Measurements from ENCODE around the gene TBRG4. TPM values are rescaled to one million over a fixed set of nuclear protein-coding genes. Genes with fewer than 3 reads are reported as not detected.

The TBRG4 gene
- total and polyA plus RNA-seq, 10 donors: 37.9 to 77.1 (median 57.9) TPM

DNA sequence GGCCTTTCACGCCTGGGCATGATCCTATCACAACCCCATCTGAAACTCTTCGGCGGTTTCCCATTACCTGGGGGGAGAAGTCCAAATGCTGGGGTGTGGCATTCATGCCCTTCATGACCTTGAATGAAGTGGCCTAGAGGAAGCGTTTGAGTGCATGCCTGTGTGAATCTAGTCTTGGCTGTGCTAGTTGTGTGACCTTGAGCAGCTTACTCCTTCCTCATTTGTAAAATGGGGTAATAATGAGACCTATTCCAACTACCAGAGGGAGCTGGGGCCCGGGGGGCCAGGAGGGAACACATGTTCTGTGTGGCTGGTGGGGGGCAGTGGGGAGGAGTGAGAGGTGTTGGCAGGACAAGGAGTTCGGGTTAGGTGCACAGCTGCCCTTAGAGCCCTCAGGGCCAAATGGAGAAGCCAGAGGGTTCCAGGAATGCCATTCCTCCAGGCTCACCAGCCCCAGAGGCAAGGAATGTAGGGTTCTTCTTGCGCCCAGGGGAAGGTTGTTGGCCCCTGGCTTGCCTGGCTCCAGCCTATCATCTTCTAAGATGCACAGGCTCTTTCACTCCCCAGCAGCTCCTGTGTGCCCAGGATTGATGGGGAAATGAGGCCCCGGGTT lies 21.3 kb upstream of the TBRG4 start:
- Histone ChIP-seq H3K36me3 (no peaks in the 10 kb centered on the region), H3K9me3 (no peaks in the 10 kb centered on the region), H3K4me3 (no peak overlapping the region), H3K27me3 (replicated peaks in 1 of 7) (no peaks in the 10 kb centered on the region), H3K27ac (no peak overlapping the region), H3K4me1 (peaks cover 0 to 11% (median 2%) of the 10 kb centered on the region in 6 donors)
- peak; percentile 52 for DNase-seq
- TF ChIP-seq, protein P1, sequence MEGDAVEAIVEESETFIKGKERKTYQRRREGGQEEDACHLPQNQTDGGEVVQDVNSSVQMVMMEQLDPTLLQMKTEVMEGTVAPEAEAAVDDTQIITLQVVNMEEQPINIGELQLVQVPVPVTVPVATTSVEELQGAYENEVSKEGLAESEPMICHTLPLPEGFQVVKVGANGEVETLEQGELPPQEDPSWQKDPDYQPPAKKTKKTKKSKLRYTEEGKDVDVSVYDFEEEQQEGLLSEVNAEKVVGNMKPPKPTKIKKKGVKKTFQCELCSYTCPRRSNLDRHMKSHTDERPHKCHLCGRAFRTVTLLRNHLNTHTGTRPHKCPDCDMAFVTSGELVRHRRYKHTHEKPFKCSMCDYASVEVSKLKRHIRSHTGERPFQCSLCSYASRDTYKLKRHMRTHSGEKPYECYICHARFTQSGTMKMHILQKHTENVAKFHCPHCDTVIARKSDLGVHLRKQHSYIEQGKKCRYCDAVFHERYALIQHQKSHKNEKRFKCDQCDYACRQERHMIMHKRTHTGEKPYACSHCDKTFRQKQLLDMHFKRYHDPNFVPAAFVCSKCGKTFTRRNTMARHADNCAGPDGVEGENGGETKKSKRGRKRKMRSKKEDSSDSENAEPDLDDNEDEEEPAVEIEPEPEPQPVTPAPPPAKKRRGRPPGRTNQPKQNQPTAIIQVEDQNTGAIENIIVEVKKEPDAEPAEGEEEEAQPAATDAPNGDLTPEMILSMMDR (IDR thresholded peaks at IDR 0.05 in 8 of 11, conservative IDR thresholded peaks at IDR 0.05 in 3 of 11): no peak
- intact Hi-C loops (cut with DNase I; ENCODE audit: low total_unique reads): loop anchor here (10.0 kb wide), 1 partner anchor 548 kb away; the partner anchor contains the start of gene TMED4
- 71 to 87% (median 80%) methylated on average over 8 of the region's 8 CpGs for WGBS, 5 donors

DNA sequence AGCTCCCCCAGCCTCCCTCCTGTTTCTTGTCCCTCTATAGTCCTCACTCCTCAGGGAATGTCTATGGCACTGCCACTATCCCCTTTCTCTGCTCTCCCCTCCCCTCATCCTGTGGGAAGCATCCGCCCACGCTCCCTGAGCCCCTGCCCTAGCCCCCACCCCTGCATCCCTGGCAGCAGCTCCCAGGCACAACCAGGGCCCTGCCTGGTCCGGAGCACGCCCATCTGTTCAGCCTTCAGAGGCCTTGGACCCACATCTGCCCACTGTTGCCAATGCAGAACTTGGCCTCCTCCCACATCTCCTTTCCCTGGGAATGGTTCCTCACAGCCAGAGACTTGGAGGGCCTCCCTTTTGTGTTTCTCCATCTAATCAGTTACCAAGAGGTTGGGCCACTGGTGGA lies 20.4 kb upstream of the TBRG4 start:
- DNase-seq: peak; percentile 49

DNA sequence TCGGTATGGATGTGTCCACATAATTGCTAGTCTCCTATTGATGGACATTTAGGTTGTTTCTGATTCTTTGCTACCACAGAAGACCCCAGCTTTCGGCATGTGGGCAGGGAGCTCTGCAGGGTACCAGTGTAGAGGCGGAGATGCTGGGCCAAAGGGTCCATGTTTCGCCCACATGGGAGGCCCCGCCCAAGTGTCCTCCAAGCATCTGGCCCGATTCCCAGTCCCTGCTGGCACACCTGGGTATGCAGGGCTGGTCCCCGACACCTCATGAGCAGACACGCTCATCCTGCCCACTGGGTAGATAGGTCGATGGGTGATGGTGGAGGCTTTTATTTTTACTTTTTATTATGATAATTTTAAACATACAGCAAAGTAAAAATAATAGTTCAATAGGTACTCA lies 19.4 kb upstream of the TBRG4 start:
- Histone ChIP-seq H3K4me3 (no peak overlapping the region), H3K36me3 (no peaks in the 10 kb centered on the region), H3K9me3 (no peaks in the 10 kb centered on the region), H3K27me3 (replicated peaks in 1 of 7) (no peaks in the 10 kb centered on the region), H3K4me1 (peaks cover 0 to 6% (median under 1%) of the 10 kb centered on the region in 6 donors), H3K27ac (no peak overlapping the region)
- intact Hi-C loops (cut with DNase I; ENCODE audit: low total_unique reads): loop anchor here (10.0 kb wide), 1 partner anchor 546 kb away; the partner anchor contains the start of gene TMED4
- TF ChIP-seq, protein P1 (IDR thresholded peaks at IDR 0.05 in 8 of 11, conservative IDR thresholded peaks at IDR 0.05 in 3 of 11): no peak
- TF ChIP-seq POLR2A (IDR thresholded peaks at IDR 0.05): no peak
- TF ChIP-seq POLR2AphosphoS5 (IDR thresholded peaks at IDR 0.05): no peak
- 86 to 96% (median 88%) methylated on average over 9 of the region's 9 CpGs for WGBS, 5 donors
- peak; percentile 35 for DNase-seq

More for the DNA sequence above, 20.4 kb upstream of the TBRG4 start:
- no peaks in the 10 kb centered on the region for H3K36me3 ChIP-seq
- intact Hi-C loops (cut with DNase I; ENCODE audit: low total_unique reads): loop anchor here (10.0 kb wide), 1 partner anchor 547 kb away; the partner anchor contains the start of gene TMED4
- TF ChIP-seq POLR2AphosphoS5 (IDR thresholded peaks at IDR 0.05) (no peak), POLR2A (IDR thresholded peaks at IDR 0.05) (no peak)
- TF ChIP-seq, protein P1 (IDR thresholded peaks at IDR 0.05 in 8 of 11, conservative IDR thresholded peaks at IDR 0.05 in 3 of 11): no peak
- H3K27me3 ChIP-seq (replicated peaks in 1 of 7): no peaks in the 10 kb centered on the region
- H3K9me3 ChIP-seq: no peaks in the 10 kb centered on the region
- 69 to 93% (median 86%) methylated on average over 4 of the region's 4 CpGs for WGBS, 5 donors
- no peak overlapping the region for H3K4me3 ChIP-seq
- H3K4me1 ChIP-seq: peaks cover 0 to 11% (median 2%) of the 10 kb centered on the region in 6 donors
- no peak overlapping the region for H3K27ac ChIP-seq

DNA sequence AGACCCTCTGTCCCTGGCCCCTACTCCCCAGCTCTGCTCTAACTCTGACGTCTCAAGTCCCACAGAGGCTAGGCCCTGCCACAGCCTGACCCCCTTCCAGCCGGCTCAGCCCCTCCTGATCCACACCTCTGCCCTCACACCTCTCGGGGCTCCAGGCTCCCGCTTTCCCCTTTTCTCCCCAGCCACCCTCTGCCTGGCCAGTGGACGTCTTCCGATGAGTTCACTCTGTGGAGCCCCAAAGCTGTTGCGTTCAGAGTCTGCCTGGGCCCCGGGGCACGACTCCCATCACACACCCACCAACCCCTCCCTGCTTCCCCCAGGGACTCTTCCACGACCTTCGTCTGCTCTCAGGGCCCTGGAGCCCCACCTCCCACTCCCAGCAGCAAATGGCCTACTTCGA lies 18.4 kb upstream of the TBRG4 start:
- Histone ChIP-seq H3K4me1 (peaks cover 0 to 3% (median 0%) of the 10 kb centered on the region in 6 donors), H3K4me3 (no peak overlapping the region), H3K36me3 (no peaks in the 10 kb centered on the region), H3K9me3 (no peaks in the 10 kb centered on the region), H3K27ac (no peak overlapping the region), H3K27me3 (replicated peaks in 1 of 7) (no peaks in the 10 kb centered on the region)
- TF ChIP-seq POLR2A (IDR thresholded peaks at IDR 0.05) (no peak), POLR2AphosphoS5 (IDR thresholded peaks at IDR 0.05) (no peak)
- TF ChIP-seq, protein P1 (IDR thresholded peaks at IDR 0.05 in 8 of 11, conservative IDR thresholded peaks at IDR 0.05 in 3 of 11): no peak
- intact Hi-C loops (cut with DNase I; ENCODE audit: low total_unique reads): loop anchor here (10.0 kb wide), 1 partner anchor 545 kb away; the partner anchor contains the start of gene TMED4
- peak; percentile 64 for DNase-seq
- WGBS, 5 donors: 81 to 87% (median 84%) methylated on average over 12 of the region's 12 CpGs

Measured in spleen (tissue), 11 donors.